Lower leg skin (tissue), 3 donors: Measurements from ENCODE around the gene ABCC10.

ENCODE experiments used
- POLR2A ChIP-seq, 2 donors: fragments of 450-650 bp; IDR thresholded peaks; one replicate each; pipeline ENCODE4 v1.6.1; 2016 to 2017; ENCODE audit warnings: antibody characterized with exemption in 2 of 2, mild to moderate bottlenecking in 1 of 2, moderate library complexity in 1 of 2
- TF ChIP-seq, protein P1 (sequence below), 3 donors: fragments of 450-650 bp; IDR thresholded peaks; one replicate each; pipeline ENCODE4 v1.5.1; 2016; ENCODE audit warnings: antibody characterized with exemption in 3 of 3, mild to moderate bottlenecking in 3 of 3, moderate library complexity in 2 of 3

DNA sequence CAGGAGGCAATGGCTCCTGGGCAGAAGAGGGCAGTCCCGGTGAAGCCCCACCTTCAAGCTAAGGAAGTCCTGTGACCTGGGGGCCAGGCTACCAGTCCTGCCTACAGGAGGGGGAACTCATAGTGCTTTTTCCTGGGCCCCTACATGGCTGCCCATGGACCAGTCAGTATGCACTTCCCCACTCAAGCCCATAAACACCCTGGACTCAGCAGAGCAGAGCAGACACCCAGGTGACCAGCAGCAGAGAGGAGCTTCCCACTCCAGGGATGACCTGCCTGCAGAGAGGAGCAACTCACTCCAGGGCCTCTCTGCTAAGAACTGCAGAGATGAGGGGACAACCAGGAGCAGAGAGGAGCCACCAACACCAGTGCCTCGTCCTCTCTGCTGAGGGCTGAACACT lies 14.3 kb upstream of the ABCC10 start:
- TF ChIP-seq POLR2A (IDR thresholded peaks at IDR 0.05): no peak
- TF ChIP-seq, protein P1, sequence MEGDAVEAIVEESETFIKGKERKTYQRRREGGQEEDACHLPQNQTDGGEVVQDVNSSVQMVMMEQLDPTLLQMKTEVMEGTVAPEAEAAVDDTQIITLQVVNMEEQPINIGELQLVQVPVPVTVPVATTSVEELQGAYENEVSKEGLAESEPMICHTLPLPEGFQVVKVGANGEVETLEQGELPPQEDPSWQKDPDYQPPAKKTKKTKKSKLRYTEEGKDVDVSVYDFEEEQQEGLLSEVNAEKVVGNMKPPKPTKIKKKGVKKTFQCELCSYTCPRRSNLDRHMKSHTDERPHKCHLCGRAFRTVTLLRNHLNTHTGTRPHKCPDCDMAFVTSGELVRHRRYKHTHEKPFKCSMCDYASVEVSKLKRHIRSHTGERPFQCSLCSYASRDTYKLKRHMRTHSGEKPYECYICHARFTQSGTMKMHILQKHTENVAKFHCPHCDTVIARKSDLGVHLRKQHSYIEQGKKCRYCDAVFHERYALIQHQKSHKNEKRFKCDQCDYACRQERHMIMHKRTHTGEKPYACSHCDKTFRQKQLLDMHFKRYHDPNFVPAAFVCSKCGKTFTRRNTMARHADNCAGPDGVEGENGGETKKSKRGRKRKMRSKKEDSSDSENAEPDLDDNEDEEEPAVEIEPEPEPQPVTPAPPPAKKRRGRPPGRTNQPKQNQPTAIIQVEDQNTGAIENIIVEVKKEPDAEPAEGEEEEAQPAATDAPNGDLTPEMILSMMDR (IDR thresholded peaks at IDR 0.05): no peak
